ENCODE measurements around the gene CABP1. TPM values are rescaled to one million over a fixed set of nuclear protein-coding genes. Genes with fewer than 3 reads are reported as not detected.

CABP1 gene
- total and polyA plus RNA-seq, 10 of the 15 experiments (the other 5 are each of a cell fraction or from before 2014, with no cell fraction given): 0.16 to 2.4 (median 0.80) TPM; not detected in 2

GRCh38 chr12:120706029-120706428 lies 65.6 kb downstream of the CABP1 start:
- H3K4me3 ChIP-seq: no peak overlapping the region
- ChIA-PET RAD21 (ENCODE audit: unreplicated experiment) (no interaction called here), POLR2A (interaction anchor here (0.6 to 1.0 kb wide), 2 partner anchors 14 to 67 kb away, joined by 3 read pairs; no protein-coding TSS in a partner anchor), CTCF (interaction anchor here (0.6 to 4.3 kb wide), 4 partner anchors 14 to 213 kb away, joined by 3 to 18 read pairs (median 6); no protein-coding TSS in a partner anchor), SMC1A (ENCODE audit: uncharacterized antibody, unreplicated experiment) (interaction anchor here (0.8 kb wide), 1 partner anchor 57 kb away, joined by 3 read pairs; no protein-coding TSS in a partner anchor)
- H3K27me3 ChIP-seq (replicated peaks in 1 of 2; ENCODE audit: control insufficient read depth in 2 of 2, insufficient read depth in 2 of 2, low read length in 1 of 2): no peaks in the 10 kb centered on the region
- no peak overlapping the region for H3K4me2 ChIP-seq (ENCODE audit: control insufficient read depth, insufficient read depth)
- intact Hi-C loops (cut with micrococcal nuclease; ENCODE audit: unreplicated experiment) (no loop called here), in situ Hi-C loops (cut with MboI) (no loop called here)
- ATAC-seq (no peak), FAIRE-seq (no peak), DNase-seq (ENCODE audit: low read depth, low spot score) (no peak)
- WGBS (ENCODE audit: insufficient coverage, insufficient replicate concordance, low lambda C conversion rate, missing lambda C conversion rate): 66% methylated on average over 5 of the region's 5 CpGs
- peaks cover 6 to 14% of the 10 kb centered on the region in 2 experiments for H3K36me3 ChIP-seq (ENCODE audit: control insufficient read depth in 2 of 2, insufficient read depth in 2 of 2, low read length in 1 of 2)
- H4K20me1 ChIP-seq (ENCODE audit: control insufficient read depth, insufficient read depth): no peaks in the 10 kb centered on the region
- peaks cover 5% of the 10 kb centered on the region for H3K4me1 ChIP-seq (ENCODE audit: control insufficient read depth, insufficient read depth, low read length)
- H3K79me2 ChIP-seq (ENCODE audit: control insufficient read depth, insufficient read depth, low read length): peaks cover 7% of the 10 kb centered on the region
- no peak overlapping the region for H3K9ac ChIP-seq (ENCODE audit: control insufficient read depth, insufficient read depth, low read length)
- no peak overlapping the region for H3K27ac ChIP-seq (ENCODE audit: control insufficient read depth, insufficient read depth)
- no TSS peak for BruUV-seq (replicated peaks)
- no peak for TF ChIP-seq IRF3 (IDR thresholded peaks at IDR 0.05)
- no peak for TF ChIP-seq RAD21 (IDR thresholded peaks at IDR 0.05; ENCODE audit: insufficient read depth, low read depth, low read length)
- no peak overlapping the region for H2AFZ ChIP-seq (ENCODE audit: control insufficient read depth, low read depth, low read length)
- no peaks in the 10 kb centered on the region for H3K9me3 ChIP-seq (replicated peaks; ENCODE audit: control insufficient read depth, insufficient read depth, low read length)

GRCh38 chr12:120708651-120709050 lies 68.2 kb downstream of the CABP1 start:
- Histone ChIP-seq H4K20me1 (ENCODE audit: control insufficient read depth, insufficient read depth) (no peaks in the 10 kb centered on the region), H3K9me3 (replicated peaks; ENCODE audit: control insufficient read depth, insufficient read depth, low read length) (no peaks in the 10 kb centered on the region), H3K36me3 (ENCODE audit: control insufficient read depth in 2 of 2, insufficient read depth in 2 of 2, low read length in 1 of 2) (peaks cover 1 to 8% of the 10 kb centered on the region in 2 experiments), H3K27ac (ENCODE audit: control insufficient read depth, insufficient read depth) (no peak overlapping the region), H3K79me2 (ENCODE audit: control insufficient read depth, insufficient read depth, low read length) (peaks cover 15% of the 10 kb centered on the region), H3K4me3 (no peak overlapping the region), H3K9ac (ENCODE audit: control insufficient read depth, insufficient read depth, low read length) (no peak overlapping the region), H3K4me1 (ENCODE audit: control insufficient read depth, insufficient read depth, low read length) (peaks cover 13% of the 10 kb centered on the region), H3K27me3 (replicated peaks in 1 of 2; ENCODE audit: control insufficient read depth in 2 of 2, insufficient read depth in 2 of 2, low read length in 1 of 2) (no peaks in the 10 kb centered on the region), H3K4me2 (ENCODE audit: control insufficient read depth, insufficient read depth) (no peak overlapping the region), H2AFZ (ENCODE audit: control insufficient read depth, low read depth, low read length) (no peak overlapping the region)
- TF ChIP-seq YY1 (IDR thresholded peaks at IDR 0.05; ENCODE audit: low read depth, low read length): no peak
- TF ChIP-seq ZSCAN29 (IDR thresholded peaks at IDR 0.05): no peak
- TF ChIP-seq CEBPB (IDR thresholded peaks at IDR 0.05; ENCODE audit: borderline replicate concordance in 1 of 2, low read depth in 2 of 2, low read length in 2 of 2): no peak
- TF ChIP-seq PRDM15 (CRISPR knock-in tag; IDR thresholded peaks at IDR 0.05): no peak
- no peak for TF ChIP-seq MEF2A (IDR thresholded peaks at IDR 0.05; ENCODE audit: insufficient read depth, low read depth, low read length)
- TF ChIP-seq RCOR1 (conservative IDR thresholded peaks at IDR 0.05; ENCODE audit: low read depth, low read length): no peak
- TF ChIP-seq RELA (IDR thresholded peaks at IDR 0.05; ENCODE audit: borderline replicate concordance, partially characterized antibody): no peak
- no peak for TF ChIP-seq HDAC6 (IDR thresholded peaks at IDR 0.05; ENCODE audit: unreplicated experiment)
- no TSS peak for BruUV-seq (replicated peaks)
- DNase-seq (ENCODE audit: low read depth, low spot score) (no peak), FAIRE-seq (no peak), ATAC-seq (no peak)
- intact Hi-C loops (cut with micrococcal nuclease; ENCODE audit: unreplicated experiment): no loop called here
- ChIA-PET POLR2A (interaction anchor here (0.5 to 3.5 kb wide), 6 partner anchors 10 to 1143 kb away, joined by 3 to 21 read pairs (median 4); no protein-coding TSS in a partner anchor), SMC1A (ENCODE audit: uncharacterized antibody, unreplicated experiment) (interaction anchor here (0.9 to 5.3 kb wide), 6 partner anchors 10 to 263 kb away, joined by 3 to 68 read pairs (median 6); no protein-coding TSS in a partner anchor), CTCF (interaction anchor here (1.1 to 5.5 kb wide), 4 partner anchors 17 to 126 kb away, joined by 3 to 88 read pairs (median 16); partner anchors contain the start of gene POP5), RAD21 (ENCODE audit: unreplicated experiment) (interaction anchor here (1.0 to 3.9 kb wide), 2 partner anchors 20 to 41 kb away, joined by 3 to 24 read pairs; partner anchors contain the start of gene MLEC)
- WGBS (ENCODE audit: insufficient coverage, insufficient replicate concordance, low lambda C conversion rate, missing lambda C conversion rate): 96% methylated on average over 4 of the region's 4 CpGs
- in situ Hi-C loops (cut with MboI): no loop called here
